ENCODE data around the gene MARF1.
"Not testable (repeated sequence)": the region's sequence is repeated elsewhere in the genome, so short reads cannot be mapped to it uniquely, and the experiment has no call there.

The MARF1 gene

DNA sequence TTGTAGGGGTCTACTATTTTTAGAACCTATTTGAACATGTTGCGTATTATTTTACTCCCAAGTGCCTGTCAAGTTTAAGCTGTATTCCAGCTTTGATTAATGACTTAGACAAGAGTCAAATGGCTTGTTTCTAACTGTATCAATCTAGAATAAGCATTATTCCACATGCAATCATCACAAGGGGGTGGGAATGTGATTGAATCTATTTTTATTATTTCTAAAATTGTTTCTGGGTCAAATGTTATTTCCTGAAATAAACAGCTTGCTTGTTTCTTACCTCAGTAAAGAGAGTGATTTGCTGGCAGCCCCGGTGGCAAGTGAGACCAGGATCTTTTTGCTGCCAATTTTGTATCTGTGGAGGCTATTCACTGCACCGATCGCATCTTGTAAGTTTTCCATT lies 21.5 kb downstream of the MARF1 start:
- DNase-seq (ENCODE audit: low read depth in 2 of 2), result no peak

GRCh38 chr16:15620611-15621195 lies 22.3 kb downstream of the MARF1 start:
- no peak for DNase-seq (ENCODE audit: low read depth in 2 of 2)

DNA sequence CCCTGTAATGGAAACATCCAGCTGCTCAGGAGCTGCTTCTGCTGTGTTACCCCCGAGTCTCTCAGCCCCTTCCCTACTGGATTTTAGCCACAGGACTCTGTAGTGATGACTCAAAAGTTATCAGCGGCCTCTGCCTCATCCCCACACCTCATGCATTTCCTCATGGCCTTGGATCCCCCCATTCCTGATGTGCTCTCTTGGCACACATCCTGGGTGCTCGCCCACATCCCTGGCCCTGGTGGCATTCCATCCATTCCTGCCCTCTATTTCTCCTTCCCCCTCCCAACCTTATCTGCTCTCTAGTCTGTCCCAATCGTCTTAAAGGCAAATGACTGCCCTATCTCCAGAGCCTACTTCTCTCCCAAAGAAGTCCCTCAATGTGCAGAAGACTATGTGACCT lies 24.6 kb downstream of the MARF1 start:
- DNase-seq (ENCODE audit: low read depth in 2 of 2), result no peak

DNA sequence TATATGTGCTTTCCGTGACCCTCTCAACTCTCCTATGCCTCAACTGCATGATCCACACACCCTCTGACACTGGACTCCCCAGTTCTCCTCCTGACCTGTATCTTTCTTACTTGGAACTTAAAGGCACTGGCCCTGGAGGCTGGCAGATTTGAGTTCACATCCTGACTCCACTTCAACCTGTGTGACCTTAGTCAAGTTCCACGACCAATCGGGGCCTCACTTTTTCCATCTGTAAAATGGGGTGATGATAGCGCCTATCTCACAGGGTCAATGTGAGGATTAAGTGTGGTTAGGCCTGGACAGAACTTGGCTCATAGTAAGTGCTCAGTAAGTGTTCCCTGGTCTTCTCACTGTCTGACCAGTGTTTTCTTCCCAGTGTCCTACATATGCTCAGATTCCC lies 25.1 kb downstream of the MARF1 start:
- DNase-seq (ENCODE audit: low read depth in 2 of 2), result no peak

- no peak for DNase-seq (ENCODE audit: low read depth in 2 of 2)
These were observed 26.3 kb downstream of the MARF1 start for GRCh38 chr16:15616475-15617165.

DNA sequence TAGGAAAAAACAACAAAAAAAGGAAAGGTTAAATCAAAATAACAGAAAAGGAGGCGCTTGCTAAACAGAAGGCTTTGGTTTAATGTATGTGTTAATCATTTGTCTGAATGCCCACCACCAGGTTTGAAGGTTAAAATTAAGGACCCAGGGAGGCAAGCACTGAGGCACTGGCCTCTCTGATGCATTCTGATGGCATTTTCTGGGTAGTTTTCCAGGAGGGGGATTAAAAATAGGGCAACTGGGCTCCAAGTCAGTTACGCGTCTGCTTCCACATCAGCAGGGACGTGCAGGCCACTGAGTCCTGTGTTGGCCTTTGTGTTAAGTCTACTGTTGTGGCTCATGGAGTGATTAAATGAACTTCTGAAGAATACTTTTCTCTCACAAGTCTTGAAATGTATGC lies 26.9 kb downstream of the MARF1 start:
- DNase-seq (ENCODE audit: low read depth in 2 of 2), result no peak

GRCh38 chr16:15613676-15614075 lies 29.3 kb downstream of the MARF1 start:
- DNase-seq (ENCODE audit: low read depth in 2 of 2), result no peak

DNA sequence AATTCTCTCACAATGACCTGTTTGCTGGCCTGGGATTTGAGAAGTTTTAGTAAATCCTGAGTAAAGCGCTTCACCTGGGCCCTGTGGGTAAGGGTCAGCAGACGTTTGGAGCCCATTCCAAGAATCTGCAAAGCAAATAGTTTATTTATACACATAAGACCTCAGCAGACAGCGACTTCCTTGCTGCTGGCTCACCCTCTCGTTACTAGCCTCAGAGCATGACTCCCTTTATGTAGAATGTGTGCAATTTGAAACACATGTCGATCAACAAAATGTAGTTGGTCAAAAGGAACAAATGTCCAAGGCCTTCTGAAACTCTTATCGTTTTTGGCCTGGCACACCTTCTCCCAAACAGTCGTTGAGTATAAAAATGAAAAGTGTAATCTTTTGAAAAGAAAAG lies 31.3 kb downstream of the MARF1 start:
- no peak for DNase-seq (ENCODE audit: low read depth in 2 of 2)

DNA sequence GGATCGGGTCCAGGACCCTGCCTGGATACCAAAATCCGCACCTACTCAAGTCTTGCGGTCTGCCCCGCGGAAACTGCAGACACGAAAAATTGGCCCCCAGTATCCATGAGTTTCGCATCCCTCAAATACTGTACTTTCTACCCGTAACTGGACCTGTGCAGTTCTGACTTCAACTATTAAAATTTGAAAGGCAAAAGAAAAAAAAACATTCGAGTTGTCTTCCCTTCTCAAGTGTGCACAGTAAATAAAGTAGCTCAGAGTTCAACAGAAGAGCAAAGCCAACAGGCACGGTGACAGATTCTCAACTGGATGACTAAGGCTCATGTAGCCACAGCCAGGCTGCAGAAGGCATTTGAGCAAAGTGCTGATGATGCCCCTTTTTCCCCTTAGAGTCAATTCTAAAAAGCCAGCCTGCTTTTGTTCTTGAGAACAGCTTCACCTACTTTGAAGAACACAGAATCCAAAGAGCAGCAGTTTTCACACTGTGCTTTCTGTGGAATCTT lies 32.5 kb downstream of the MARF1 start:
- DNase-seq (ENCODE audit: low read depth in 2 of 2), result no peak

DNA sequence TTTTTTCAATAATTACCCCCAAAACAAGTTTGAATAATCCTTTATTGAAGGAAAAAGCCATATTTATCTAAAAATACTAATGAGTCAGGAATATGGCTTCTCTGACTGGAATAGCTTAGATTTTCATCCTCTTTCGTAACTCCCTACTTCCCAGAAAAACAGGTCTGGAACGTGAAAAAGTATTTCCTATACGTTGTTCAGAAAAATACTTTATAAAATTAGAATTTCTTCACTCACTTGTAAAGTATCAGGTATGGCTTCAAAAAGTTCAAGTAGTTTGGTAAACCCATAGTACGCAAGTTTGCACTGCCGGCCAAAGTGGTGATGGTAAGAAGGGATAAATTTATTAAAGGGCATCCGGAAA lies 33.7 kb downstream of the MARF1 start:
- no peak for DNase-seq (ENCODE audit: low read depth in 2 of 2)

DNA sequence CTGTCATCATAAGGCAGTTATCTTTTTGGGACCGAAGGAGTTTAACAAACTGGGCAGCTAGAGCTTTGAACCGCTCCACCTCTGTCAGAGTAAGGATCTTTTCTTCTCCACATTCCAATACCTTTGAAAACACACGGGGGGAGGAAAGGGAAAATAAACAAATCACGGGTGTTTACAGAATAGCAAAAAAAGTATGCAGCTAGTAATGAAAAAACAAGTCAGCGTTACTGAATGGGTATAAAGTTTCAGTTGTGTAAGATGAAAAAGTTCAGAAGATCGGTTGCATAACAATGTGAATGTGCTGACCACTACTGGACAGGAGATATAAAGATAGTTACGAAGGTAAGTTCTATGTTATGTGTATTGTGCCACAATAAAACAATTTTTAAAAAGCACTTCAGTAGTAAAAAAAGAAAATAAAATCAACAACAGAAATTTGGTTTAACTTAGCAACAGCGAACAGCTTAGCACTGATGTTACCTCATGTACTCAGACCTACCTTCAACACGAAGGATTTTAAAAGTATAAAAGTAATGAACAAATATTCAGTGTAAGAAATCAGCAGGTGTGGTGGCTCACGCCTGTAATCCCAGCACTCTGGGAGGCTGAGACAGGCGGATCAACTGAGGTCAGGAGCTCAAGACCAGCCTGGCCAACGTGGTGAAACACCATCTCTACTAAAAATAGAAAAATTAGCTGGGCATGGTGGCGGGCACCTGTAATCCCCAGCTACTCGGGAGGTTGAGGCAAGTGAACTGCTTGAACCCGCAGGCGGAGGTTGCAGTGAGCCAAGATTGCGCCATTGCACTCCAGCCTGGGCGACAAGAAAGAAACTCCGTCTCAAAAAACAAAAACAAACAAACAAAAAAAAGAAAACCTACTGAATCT lies 34.3 kb downstream of the MARF1 start:
- no peak for DNase-seq (ENCODE audit: low read depth in 2 of 2)

- no peak for DNase-seq (ENCODE audit: low read depth in 2 of 2)
These were observed 35.1 kb downstream of the MARF1 start for GRCh38 chr16:15607700-15608396.

GRCh38 chr16:15607221-15607699 lies 35.7 kb downstream of the MARF1 start:
- DNase-seq (ENCODE audit: low read depth in 2 of 2), result not testable (repeated sequence)

GRCh38 chr16:15606518-15607220 lies 36.3 kb downstream of the MARF1 start:
- no peak for DNase-seq (ENCODE audit: low read depth in 2 of 2)

DNA sequence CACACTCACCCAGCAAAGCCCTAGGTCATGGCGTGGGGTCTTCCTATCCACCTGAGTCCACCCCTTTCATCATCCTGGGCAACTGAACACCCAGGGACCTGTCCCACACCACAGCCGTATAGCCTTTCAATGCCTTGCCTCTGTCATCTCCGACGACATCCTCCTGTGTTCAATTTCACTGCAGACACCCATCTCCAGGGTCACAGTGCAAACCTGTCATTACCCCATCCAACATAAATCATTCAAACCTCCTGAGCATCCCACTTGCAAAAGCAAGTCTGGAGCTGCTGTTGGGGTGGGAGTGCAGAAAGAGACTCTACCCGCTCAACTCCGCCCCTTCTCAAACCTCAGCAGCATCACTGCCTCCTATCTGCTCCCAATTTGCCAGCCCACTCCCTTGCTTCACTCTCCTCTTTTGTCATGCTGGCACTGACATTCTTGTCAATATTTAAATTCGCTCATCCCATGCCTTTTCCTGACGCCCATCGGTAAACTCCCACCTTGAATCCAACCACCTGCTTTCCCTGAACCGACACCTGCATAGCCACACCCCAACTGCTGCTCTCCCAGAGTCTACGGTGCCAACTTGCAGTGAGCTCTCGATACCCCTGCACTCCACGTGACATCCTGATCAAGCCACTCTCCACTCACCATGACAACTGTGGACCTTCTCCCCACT lies 37.0 kb downstream of the MARF1 start:
- DNase-seq (ENCODE audit: low read depth in 2 of 2), result no peak

GRCh38 chr16:15604460-15605440 lies 38.2 kb downstream of the MARF1 start:
- no peak for DNase-seq (ENCODE audit: low read depth in 2 of 2)

DNA sequence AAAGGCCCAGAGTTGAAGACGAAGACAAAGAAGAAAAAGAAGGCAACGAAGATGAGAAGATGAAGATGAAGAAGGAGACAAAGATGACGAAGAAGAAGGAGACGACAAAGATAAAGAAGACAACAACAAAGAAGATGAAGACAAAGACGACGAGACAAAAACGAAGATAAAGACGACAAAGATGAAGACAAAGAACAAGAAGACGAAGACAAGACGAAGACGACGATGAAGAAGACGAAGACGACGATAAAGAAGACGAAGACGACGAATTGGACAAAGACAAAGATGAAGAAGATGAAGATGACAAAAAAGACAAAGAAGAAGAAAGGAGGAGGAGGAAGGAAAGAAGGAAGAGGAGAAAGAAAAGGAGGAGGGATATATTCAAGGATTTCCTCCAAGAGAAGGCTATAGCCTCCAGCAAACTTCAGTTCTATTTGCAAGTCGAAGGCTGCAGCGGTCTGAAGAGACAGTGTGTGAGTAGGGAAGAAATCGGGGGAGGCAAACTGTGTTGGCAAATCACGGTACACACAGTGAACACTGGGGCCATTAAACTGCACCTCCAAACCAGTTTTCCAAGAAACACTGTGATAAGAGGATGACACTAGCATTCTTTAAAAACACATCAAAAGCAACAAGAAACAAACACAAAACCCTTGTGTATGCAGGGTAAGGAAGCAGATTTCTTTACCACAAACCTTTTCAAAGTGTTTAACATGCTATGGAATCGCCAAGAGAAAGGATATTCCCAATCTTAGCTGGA lies 40.5 kb downstream of the MARF1 start:
- DNase-seq (ENCODE audit: low read depth in 2 of 2), result no peak

- no peak for DNase-seq (ENCODE audit: low read depth in 2 of 2)
These were observed 41.6 kb downstream of the MARF1 start for GRCh38 chr16:15601212-15601879.
